ENCODE results near the gene AUTS2. TPM values are rescaled to one million over a fixed set of nuclear protein-coding genes. Genes with fewer than 3 reads are reported as not detected.

Gene AUTS2
- total RNA-seq, 1 donor from 2014 or later: 5.2 TPM

DNA sequence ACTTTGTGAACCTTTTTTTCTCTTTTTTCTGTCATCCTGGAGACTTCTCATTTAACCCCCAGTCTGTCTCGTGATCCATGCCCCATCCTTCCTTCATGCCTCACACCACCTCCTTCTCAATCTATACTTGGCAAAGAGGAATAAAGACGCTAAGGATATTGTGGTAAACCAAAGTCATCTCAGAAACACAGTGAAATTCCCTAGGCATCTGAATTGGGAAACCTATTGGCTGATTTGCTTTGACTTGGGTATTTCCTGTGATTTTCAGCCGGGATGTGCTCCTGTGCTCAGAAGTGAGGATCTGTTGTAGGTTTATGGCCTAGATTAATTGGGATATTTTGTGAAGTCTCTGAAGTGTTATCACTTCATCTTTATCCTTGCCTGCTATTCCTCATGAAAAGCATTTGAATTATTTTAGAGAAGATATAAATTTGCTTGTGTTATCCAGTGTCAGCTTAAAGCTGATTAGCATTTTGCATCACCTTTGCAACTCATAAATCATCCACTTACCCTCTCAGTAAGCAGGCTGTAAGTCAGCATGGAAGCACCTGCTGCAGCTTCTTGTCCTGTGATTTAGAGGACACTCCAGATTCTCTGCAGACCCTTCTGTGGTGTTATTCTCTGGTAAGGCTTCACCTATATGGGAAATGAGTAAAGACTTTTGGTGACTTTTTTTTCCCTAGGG is 138.0 kb downstream of the AUTS2 start:
- ATAC-seq (ENCODE audit: poor library complexity) (no peak), DNase-seq (no peak)
- intact Hi-C loops (cut with DNase I): no loop called here

DNA sequence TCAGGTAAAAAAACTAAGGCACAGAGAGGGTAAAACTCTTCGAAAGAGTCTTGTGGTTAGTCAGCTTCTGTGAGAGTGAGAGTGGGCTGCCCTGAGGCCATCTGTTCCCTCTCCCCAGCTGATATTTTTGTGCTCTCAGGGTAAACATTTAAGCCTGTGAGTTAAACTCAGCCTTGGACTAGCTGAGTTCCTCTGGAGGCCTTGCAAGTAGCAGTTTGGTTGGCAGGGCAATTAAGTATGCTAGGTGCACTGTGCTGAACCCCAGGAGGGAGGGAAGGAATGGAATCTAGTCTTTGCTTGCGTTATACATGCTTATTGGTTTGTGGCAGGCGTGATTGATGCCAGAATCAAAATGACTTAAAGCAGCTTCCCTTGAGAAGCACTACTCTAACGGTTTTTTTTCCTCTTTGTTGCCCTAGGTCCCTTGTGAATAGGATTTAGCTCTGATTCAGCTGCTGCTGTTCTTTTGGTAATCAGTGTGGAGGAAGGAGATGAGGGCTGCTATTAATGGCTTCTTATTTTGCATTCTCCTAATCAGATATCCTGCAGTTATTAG is 140.2 kb downstream of the AUTS2 start:
- intact Hi-C loops (cut with DNase I): no loop called here
- ATAC-seq (ENCODE audit: poor library complexity): peak; percentile 44

DNA sequence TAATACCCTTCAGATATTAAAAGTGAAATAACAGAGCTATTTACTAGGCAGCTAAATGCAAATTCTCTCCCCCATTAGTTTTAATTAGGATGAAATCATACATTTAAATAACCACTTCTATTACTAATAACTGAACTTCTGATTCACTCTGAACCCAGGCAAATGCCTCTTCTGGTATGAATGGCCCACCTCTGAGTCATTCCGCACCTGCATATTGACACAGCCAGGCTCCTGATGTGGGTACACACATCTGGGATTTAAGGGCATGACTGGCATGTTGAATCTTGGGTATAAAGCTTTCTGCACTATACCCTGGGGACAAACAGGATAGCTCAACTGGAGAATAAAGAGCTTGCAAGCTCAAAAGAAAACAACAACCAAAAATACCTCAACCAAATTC is 140.9 kb downstream of the AUTS2 start:
- no peak for ATAC-seq (ENCODE audit: poor library complexity)
- intact Hi-C loops (cut with DNase I): no loop called here

More for the DNA sequence above, 140.2 kb downstream of the AUTS2 start:
- no peak for DNase-seq

DNA sequence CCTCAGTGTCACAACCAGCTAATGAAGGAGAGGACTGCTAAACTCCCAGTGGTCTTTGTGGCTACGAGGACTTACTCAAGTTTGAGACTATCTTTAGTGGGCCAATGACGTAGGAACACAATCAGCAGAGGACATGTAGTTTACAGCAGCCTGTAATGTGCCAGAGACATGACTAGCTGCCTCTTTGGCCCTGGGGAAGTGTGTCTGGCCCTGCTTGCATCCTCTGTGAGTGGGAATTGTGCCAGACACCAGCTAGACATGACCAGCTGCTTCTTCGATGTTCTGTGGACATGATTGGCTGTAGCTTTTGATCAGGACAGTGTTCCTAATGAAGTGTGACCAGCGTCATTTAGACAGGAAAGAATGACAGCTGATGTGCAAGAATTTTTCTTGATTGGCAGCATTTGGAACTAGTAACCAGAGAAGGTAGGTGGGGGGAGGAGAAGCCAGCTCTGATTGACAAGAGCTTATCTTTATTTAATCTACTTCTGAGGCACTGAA is 141.7 kb downstream of the AUTS2 start:
- intact Hi-C loops (cut with DNase I): no loop called here
- DNase-seq (peak; percentile 56), ATAC-seq (ENCODE audit: poor library complexity) (peak; percentile 92)

More for the DNA sequence above, 140.9 kb downstream of the AUTS2 start:
- DNase-seq: no peak

DNA sequence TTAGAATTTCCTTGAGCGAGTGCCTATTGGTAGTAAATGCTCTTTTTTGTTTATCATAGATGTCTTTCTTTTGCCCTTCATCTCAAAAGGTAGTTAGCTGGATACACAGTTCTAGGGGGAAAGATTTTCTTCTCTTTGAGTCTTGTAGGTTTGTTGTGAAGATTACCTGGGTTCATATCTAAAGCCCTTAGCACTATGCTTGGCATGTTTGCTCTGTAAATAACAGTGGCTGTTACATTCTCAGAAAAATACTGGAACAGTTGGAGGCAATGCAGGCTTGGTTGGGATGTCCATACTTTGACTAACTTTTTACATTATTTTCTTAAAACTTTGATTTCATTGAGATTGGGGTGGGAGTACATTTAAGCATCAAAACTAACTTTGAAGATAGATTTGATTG is 144.0 kb downstream of the AUTS2 start:
- DNase-seq: no peak
- intact Hi-C loops (cut with DNase I): no loop called here
- ATAC-seq (ENCODE audit: poor library complexity): no peak

DNA sequence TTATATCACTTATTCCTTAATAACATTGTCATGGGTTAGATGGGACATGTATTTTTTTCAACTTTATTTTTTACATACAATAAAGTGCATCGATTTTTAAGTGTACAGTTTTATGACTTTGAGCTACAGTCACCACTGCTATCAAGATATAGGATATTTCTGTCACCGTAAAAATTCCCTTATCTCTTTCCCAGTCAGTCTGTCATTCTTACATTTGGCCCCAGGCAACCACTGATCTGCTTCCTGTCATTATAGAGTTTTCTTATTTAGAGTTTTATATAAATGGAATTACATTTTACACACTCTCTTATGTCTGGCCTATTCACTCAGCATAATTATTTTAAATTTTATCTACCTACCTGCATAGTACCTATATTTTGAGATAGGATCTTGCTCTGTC is 145.2 kb downstream of the AUTS2 start:
- no peak for ATAC-seq (ENCODE audit: poor library complexity)
- no peak for DNase-seq
- intact Hi-C loops (cut with DNase I): no loop called here

DNA sequence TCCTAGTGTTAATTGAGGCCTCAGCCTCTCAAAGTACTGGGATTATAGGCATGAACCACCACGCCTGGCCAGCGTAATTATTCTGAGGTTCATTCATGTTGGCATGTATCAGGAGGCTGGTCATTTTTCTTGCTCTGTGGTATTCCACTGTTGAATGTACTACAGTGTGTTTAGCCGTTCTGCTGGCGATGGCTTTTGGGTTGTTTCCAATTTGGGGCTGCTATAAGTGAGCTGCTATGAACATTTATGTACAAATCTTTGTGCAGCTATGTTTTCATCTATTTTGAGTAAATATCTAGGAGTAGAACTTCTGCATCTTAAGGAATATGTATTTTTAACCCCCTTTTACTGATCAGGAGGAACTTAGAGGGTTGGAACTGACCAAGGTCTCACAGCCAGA is 145.8 kb downstream of the AUTS2 start:
- no peak for DNase-seq
- intact Hi-C loops (cut with DNase I): no loop called here
- ATAC-seq (ENCODE audit: poor library complexity): no peak

DNA sequence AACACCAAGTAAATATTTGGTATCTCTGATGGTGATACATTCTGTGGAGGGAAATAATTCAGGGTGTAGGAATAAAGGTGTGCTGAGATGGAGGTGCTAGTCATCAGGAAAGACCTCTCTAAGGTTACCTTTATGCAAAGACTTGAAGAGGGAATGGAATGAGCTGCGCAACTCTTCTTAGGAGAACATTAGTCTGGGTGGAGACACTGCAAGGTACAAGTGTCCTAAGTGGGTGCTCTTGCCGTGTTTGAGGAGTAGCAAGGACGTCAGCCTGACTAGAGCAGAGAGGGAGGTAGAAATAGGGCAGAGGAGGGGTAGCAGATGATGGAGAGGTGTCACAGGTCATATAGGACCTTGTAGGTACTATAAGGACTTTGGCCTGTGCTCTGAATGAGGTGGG is 148.1 kb downstream of the AUTS2 start:
- no peak for ATAC-seq (ENCODE audit: poor library complexity)
- intact Hi-C loops (cut with DNase I): no loop called here
- no peak for DNase-seq

DNA sequence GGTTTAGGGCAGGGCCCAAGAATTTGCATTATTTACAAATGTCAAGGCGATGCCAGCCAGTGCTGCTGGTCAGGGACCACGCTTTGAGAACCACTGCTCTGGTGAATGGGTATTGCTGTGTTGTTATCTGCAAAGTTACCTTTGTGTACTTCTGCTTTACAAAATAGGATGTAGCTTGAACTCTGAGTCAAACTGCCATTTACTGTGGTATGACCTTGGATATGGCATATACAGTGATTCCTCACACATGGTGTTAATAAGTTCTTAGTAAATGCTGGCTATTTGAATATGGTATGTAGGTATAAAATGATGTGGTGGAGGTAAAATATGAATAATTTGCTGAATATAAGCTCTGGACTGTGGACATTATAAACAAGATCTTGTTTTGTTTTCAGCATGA is 148.9 kb downstream of the AUTS2 start:
- no peak for DNase-seq
- intact Hi-C loops (cut with DNase I): no loop called here
- no peak for ATAC-seq (ENCODE audit: poor library complexity)

DNA sequence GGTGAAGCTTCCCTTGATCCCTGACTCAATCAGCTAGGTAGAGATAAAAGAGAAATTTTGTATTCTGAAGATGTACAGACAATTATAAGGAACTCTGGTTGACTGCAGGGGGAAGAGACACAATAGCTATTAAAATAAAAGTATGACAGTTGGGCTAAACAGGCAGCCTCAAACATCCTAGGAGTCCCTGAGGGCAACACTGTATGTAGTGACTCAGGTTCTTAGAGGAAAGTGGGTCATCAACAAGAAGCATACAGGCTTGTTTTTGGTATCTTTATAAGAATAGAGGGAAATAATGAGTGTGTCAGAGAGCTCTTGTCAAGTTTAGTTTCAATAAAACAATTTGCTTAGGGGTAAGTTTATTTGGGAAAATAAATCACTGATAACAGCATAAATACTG is 150.3 kb downstream of the AUTS2 start:
- intact Hi-C loops (cut with DNase I): no loop called here
- DNase-seq (no peak), ATAC-seq (ENCODE audit: poor library complexity) (no peak)

DNA sequence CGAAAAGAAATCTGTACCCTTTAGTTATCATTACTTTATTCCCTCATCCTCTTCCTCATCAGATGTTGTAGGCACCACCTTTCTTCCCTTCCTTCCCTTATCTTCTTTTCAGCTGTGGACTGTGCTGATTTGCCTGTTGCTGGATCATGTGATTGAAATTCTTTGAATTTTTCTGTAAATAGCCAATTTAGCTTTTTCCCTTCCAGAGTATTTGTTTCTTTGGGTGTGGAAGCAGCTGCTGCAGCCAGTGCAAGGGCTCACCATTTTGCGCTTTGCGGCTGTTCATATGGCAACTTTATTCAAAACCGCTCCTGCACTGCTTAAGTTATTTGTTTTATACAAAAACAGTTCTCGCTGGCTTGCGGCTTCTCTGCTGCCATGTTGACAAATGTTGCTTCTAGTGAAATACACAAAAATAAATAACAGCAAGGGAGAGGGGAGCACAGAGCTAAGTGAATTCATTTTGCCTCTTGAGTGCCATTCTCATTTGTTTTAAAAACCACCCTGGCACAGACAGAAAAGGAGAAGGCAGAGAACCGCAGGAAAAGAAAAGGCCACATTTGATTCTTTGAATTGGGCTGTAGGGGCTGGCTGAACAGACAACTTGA is 151.2 kb downstream of the AUTS2 start:
- intact Hi-C loops (cut with DNase I): no loop called here

DNA sequence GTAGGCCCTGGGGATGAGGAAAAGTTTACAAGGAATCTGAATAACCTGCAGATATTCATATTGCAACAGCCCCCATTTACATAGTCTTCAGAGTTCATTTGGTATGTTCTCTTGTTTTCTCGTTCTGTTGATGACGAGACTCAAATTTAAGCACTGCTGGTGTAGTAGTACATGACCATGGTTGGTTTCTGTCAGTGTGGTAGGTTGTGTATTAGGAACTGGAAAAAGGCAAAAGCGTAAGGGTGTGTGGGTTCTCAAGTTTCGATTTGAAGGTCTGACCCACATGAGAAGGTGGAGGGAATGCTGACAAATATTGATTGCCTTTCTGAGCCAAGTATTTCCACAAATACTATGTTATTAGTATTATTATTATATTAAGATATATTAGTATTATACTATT is 151.7 kb downstream of the AUTS2 start:
- DNase-seq (no peak), ATAC-seq (ENCODE audit: poor library complexity) (no peak)
- intact Hi-C loops (cut with DNase I): no loop called here

More for the DNA sequence above, 151.2 kb downstream of the AUTS2 start:
- no peak for ATAC-seq (ENCODE audit: poor library complexity)
- DNase-seq: no peak

DNA sequence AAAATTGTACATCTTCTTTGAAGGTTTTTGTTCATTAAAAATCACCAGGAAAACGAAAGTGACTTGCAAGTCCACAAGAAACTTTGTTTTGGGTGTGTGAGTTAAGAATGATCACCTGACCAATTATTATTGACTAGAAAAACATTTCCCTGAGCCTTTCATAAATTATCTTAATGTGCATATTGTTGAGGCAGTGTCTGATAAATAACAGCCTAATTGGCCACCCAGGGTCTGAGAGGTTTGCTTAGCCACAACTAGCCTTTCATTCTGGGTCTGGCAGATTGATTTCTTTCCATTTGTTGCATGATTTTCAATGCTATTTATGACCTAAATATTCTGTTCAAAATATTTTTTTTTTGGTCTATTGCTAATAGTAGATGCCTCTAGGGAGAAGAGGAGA is 152.8 kb downstream of the AUTS2 start:
- intact Hi-C loops (cut with DNase I): no loop called here
- no peak for DNase-seq
- no peak for ATAC-seq (ENCODE audit: poor library complexity)

DNA sequence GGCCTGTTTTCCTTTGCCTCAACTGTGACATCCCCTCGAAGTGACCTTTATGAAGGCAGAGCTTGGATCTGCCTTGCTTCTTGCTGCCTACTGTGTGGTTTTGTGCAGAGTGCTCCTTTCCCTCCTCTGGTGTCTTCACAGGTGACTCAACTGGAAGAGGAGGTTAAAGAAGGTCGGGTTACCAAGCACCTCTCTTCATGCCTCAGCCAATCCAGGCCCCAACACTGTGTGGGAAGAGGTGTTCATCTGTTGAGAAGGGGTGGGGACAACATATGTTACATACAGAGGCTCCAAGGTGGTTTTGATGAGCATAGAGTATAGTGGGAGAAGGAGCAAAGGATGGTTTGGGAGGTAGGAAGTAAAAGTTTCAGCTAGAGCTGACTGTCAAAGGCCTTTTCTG is 155.7 kb downstream of the AUTS2 start:
- ATAC-seq (ENCODE audit: poor library complexity) (no peak), DNase-seq (no peak)
- intact Hi-C loops (cut with DNase I): no loop called here

DNA sequence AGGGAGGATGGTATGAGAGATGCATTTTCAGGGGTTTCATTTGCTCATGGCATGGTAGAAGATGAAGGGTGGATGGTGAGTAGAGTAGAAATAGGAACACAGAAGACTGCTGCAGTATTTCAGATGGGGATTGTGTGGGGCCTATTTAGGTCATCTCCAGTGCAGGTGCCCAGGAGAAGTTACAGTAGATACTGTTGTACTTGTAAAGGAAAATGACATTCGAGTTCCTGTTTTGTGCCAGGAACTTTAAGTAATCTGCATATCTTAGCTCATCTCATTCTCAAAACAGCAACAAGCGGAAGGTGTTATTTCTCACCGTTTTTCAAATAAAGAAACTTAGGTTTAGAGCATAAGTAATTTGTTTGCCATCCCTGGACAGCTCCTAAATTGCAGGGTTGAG is 156.2 kb downstream of the AUTS2 start:
- DNase-seq (no peak), ATAC-seq (ENCODE audit: poor library complexity) (no peak)
- intact Hi-C loops (cut with DNase I): no loop called here

DNA sequence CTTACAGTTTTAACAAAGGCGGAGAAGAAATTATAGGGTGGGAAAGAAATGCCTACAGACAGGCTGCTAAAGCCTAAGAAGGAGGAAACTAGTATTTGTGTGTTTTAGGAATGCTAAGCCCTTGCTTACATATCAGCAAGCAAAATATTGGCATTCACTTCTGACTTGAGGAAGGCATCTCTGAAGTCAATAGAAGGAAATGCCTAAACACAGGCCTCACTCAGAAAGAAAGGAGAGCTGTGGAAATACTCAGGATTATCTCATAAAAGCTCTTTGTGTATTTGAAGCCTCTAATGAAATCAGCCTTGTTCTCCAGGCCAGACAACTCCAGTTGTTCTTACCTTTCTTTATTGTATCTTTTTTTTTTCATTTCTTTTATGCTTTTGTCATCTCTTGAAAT is 158.0 kb downstream of the AUTS2 start:
- no peak for ATAC-seq (ENCODE audit: poor library complexity)
- intact Hi-C loops (cut with DNase I): no loop called here

DNA sequence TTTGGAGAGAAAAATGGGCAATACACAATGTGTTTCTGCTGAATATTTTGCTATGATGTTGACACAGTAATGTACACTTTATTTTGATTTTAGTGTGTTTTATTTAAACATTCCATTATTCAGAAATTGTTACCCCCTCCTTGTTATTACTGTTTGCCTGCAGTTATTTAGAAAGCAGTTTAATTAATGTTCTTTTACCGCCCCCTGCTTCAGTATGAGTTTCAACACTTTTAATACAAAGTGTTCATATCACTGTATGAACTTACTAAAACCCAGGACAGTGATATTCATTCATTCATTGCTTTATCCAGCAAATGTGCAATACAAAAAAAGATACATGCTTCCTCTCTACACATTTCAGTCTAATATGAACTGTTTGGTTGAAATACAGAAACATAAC is 159.3 kb downstream of the AUTS2 start:
- DNase-seq: no peak
- intact Hi-C loops (cut with DNase I): no loop called here
- no peak for ATAC-seq (ENCODE audit: poor library complexity)

More for the DNA sequence above, 158.0 kb downstream of the AUTS2 start:
- DNase-seq: no peak

DNA sequence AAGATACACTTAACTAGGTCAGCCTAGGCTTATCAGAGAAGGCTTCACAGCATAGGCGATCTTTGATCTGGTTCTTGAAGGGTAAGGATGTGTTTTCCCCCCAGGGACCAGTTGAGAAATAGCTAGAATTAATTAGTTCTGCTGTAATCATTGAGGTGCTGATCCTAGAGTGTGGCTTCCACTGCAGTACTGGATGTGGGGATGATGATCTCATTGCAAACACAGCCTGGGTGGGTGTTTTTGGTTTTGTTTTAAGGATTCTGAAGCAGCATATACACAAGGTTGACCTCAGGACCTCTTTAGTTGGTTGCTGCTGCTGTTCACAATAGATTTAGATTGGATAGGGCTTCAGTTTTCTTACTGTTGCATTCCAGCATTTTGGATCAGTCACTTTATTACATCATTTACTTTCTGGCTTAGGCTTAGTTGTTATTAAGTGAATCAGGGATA is 159.7 kb downstream of the AUTS2 start:
- DNase-seq (no peak), ATAC-seq (ENCODE audit: poor library complexity) (peak; percentile 41)
- intact Hi-C loops (cut with DNase I): no loop called here

DNA sequence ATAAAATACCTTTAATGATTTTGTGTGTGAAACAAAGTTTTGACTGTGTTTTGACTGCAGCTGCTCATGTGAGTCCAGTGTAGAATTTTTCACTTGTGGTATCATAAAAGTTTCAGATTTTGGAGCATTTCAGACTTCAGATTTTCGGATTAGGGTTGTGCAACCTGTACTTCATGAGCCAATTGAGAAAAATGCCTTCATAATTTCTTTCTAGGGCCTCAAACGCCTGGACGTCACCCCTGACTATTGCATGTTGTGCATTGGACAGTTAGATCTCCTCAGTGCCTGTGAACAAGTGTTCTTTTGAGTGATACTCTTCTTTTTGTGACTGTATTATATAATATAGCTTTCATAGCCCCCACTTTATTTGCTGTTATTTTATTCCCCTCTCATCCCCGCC is 161.1 kb downstream of the AUTS2 start:
- intact Hi-C loops (cut with DNase I): no loop called here
- ATAC-seq (ENCODE audit: poor library complexity) (no peak), DNase-seq (no peak)

DNA sequence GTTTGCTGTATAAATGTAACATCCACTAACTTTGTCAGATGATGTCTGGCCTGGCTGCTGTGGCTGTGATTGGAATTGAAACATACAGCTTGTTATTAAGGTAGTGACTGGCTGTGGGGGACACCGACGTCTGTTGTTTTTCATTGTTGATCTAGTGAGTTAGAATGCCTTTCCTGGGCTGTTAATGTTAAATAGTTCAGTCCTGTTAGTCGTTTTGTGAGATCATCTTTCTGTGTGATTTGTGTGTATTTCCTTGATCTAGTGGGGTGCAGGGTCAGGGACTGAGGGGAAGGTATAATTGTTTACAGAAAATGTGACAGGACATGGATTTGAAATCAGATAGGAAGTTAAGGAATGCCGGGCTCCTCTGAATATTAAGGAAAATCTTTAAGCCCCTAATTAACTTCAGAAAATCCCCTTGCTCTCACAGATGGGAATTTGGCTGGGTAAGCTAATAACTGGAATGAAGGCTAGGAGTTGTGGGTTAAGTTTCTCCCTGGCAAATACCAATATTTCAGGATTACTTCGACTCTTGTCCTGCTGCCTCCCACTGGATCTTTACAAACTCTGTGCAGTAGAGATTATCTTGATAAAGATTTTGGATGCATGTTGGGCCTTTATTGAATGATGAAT is 163.1 kb downstream of the AUTS2 start:
- intact Hi-C loops (cut with DNase I): no loop called here
- DNase-seq (no peak), ATAC-seq (ENCODE audit: poor library complexity) (no peak)
